Large intestine (tissue), 3 donors: ENCODE results near the gene PCTP. TPM values are rescaled to one million over a fixed set of nuclear protein-coding genes. Genes with fewer than 3 reads are reported as not detected.
A peak's percentile ranks its signal among the peaks of the same experiment; 100 is the strongest.

Source experiments
- DNase-seq, 2 donors: peaks; one replicate each; pipeline versions ENCODE4 v3.0.0 to v3.0.0-alpha.2; 2013
- H3K27ac ChIP-seq: one replicate; pipeline ENCODE4 v1.5.1; 2013; ENCODE audit warnings: low read length
- H3K27me3 ChIP-seq: 2 replicates; pipeline ENCODE4 v1.6.1; 2013; ENCODE audit warnings: low read length; ENCODE audit not compliant: control insufficient read depth, insufficient read depth
- H3K36me3 ChIP-seq: 2 replicates; pipeline ENCODE4 v1.6.1; 2013; ENCODE audit warnings: low read length; ENCODE audit not compliant: control insufficient read depth, insufficient read depth
- H3K4me1 ChIP-seq: one replicate; pipeline ENCODE4 v1.6.1; 2013; ENCODE audit warnings: low read length; ENCODE audit not compliant: control insufficient read depth, insufficient read depth
- H3K4me3 ChIP-seq: one replicate; pipeline ENCODE4 v1.5.1; 2013; ENCODE audit warnings: low read length
- H3K9me3 ChIP-seq: one replicate; pipeline ENCODE4 v1.6.1; 2013; ENCODE audit warnings: mild to moderate bottlenecking, low read depth, low read length, moderate library complexity; ENCODE audit not compliant: control insufficient read depth
- WGBS: methylation state at CpG from one replicate; pipeline ENCODE4 v1.1.5; 2013; ENCODE audit warnings: low lambda C conversion rate; ENCODE audit not compliant: insufficient coverage; 5-methylcytosine and 5-hydroxymethylcytosine counted together
- polyA plus RNA-seq: library from polyadenylated mRNA; unstranded; fragments of 120-200 nt; gene quantifications from one replicate; pipeline ENCODE4 v1.2.1, GENCODE V29; 2013

PCTP gene
- polyA plus RNA-seq, 1 donor = 20.6 TPM

DNA sequence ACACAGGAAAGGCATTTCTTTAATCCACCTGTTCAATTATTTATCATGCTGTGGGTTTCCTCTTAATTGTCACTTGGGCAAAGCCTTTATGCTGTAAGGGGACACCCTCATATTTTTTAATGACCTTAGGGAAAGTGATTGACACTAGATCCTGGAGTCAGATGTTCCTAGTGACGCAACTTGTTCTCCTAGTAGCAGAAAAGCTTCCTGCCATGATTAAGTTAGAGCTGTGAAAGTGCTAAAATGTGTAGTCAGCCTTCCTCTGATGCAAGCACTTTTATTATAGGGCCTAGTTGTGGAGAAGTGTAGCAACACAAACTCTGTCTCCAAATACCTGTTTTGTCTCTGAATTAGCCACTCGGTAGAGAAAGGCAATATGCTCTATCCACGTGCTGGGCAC lies 40.4 kb upstream of the PCTP start:
- Histone ChIP-seq H3K27ac (no peak overlapping the region), H3K9me3 (no peaks in the 10 kb centered on the region), H3K4me1 (no peaks in the 10 kb centered on the region), H3K36me3 (no peaks in the 10 kb centered on the region), H3K27me3 (peaks cover 5% of the 10 kb centered on the region), H3K4me3 (no peak overlapping the region)
- no CpG with 5 or more reads among the region's 3 CpGs for WGBS
- no peak for DNase-seq

DNA sequence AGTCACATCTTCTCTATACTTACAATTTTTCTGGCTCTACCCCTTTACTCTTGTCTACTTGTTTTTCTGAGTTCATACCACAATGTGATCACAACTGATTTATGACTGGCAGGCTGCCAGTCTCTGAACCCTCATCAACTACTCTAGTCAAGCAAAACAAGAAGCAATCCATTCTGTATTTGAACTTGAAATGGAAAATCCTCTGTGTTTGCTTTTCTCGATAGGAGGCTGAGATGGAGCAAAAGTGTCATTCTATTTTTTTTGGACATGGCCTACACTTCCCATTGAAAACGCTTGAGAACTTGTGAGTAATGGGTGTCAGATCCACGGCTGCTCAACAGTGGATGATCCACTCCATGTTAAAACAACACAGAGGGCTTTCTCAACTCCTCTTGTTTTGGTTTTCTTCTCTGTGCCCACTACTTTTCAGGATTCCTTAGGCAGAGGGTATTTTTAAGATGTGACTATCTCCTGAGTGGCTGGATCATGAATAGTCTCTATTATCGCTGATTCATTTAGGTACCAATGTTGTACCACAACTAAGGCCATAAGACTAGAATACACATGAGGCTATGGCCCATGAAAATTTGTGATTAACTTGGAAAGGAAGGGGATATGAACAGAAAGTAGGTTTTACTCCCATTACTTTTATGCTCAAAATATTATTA lies 39.9 kb upstream of the PCTP start:
- Histone ChIP-seq H3K27me3 (peaks cover 5% of the 10 kb centered on the region), H3K4me1 (no peaks in the 10 kb centered on the region), H3K27ac (no peak overlapping the region), H3K4me3 (no peak overlapping the region), H3K9me3 (no peaks in the 10 kb centered on the region), H3K36me3 (no peaks in the 10 kb centered on the region)
- no peak for DNase-seq
- no CpG with 5 or more reads among the region's 4 CpGs for WGBS

GRCh38 chr17:55717432-55717831 lies 33.4 kb upstream of the PCTP start:
- Histone ChIP-seq H3K27me3 (no peaks in the 10 kb centered on the region), H3K36me3 (no peaks in the 10 kb centered on the region), H3K27ac (no peak overlapping the region), H3K9me3 (no peaks in the 10 kb centered on the region), H3K4me3 (no peak overlapping the region), H3K4me1 (no peaks in the 10 kb centered on the region)
- no peak for DNase-seq
- 100% methylated on average over 1 of the region's 4 CpGs for WGBS

DNA sequence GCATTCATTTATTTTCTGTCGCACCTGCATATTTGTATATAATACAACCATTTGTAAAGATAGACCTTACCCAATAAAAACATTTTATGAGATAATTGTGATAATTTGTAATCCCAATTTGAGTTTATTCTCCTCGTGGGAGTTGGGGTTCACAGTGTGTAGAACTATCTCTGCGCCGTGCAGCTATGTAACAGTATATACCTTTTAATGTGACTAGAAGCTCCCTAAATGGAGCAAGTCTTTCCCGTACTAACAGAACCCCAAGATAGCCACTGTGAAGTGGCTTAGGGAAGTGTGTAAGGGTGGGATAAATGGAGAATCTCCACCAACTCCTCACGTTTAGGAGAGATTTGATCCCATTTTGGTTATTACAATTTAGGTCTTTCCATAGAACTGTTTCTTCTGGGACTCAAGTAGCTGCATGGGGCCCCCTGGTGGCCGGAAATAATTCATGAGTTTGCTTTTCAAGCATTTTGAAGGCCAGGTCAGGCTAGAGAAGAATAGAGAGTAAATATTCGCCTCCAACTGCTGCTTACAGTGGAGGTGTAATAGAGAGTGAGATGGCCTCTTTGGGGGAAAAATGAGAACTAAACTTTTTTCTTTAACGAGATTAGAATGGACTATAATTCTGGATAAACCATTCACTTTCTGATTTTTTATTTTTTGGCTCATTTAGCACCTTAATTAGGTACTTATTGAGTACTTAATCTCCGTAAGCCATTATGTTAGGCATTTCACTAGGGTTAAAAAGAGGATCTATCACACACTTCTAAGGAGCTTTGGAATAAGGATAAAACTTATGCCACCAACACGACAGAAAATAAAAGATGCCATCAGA lies 32.7 kb upstream of the PCTP start:
- Histone ChIP-seq H3K4me1 (no peaks in the 10 kb centered on the region), H3K27me3 (peaks cover 5% of the 10 kb centered on the region), H3K9me3 (no peaks in the 10 kb centered on the region), H3K4me3 (no peak overlapping the region), H3K27ac (no peak overlapping the region), H3K36me3 (no peaks in the 10 kb centered on the region)
- DNase-seq = peak; percentile 40 to 45
- WGBS = 42% methylated on average over 4 of the region's 11 CpGs

- Histone ChIP-seq H3K4me3 (no peak overlapping the region), H3K4me1 (no peaks in the 10 kb centered on the region), H3K36me3 (no peaks in the 10 kb centered on the region), H3K27me3 (peaks cover 17% of the 10 kb centered on the region), H3K27ac (no peak overlapping the region), H3K9me3 (no peaks in the 10 kb centered on the region)
- no peak for DNase-seq
- no CpG with 5 or more reads among the region's 6 CpGs for WGBS
Measured at GRCh38 chr17:55720919-55721836, 29.7 kb upstream of the PCTP start.

DNA sequence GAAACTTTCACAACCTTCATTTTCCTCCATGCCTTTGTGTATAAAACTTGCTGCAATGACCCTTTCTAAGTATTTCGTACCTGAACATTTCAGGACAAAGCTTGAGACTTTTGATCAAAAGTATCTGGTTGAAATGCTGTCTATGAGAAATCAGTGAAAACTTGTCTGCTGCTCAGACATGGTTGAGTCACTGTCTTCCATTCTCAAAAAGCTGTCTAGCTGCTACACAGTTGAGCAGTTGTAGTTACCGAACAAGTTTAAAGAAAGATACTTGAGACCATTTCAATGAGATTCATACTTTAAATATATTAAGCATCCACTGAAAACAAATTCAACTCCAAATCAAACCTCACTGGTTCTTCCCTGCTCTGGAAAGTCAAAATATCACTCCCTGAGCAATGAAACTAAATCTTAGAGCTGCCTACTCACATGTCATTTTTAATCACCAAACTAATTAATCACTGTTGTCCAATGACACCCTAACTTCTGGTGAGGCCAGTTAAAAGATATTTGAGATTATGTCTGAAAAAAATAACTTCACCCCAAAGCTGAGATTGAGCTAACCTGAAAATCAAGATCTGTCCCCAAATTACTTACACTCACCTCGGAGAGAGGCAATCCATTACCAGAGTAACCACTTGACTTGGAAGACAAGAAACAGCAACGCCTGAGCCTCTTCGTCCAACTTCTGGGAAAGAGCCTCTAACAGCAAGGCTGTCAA lies 28.7 kb upstream of the PCTP start:
- Histone ChIP-seq H3K4me1 (no peaks in the 10 kb centered on the region), H3K36me3 (no peaks in the 10 kb centered on the region), H3K27ac (peak overlapping the region; percentile 39), H3K9me3 (no peaks in the 10 kb centered on the region), H3K4me3 (peak overlapping the region; percentile 31), H3K27me3 (peaks cover 17% of the 10 kb centered on the region)
- no peak for DNase-seq
- WGBS = no CpG with 5 or more reads among the region's 5 CpGs

DNA sequence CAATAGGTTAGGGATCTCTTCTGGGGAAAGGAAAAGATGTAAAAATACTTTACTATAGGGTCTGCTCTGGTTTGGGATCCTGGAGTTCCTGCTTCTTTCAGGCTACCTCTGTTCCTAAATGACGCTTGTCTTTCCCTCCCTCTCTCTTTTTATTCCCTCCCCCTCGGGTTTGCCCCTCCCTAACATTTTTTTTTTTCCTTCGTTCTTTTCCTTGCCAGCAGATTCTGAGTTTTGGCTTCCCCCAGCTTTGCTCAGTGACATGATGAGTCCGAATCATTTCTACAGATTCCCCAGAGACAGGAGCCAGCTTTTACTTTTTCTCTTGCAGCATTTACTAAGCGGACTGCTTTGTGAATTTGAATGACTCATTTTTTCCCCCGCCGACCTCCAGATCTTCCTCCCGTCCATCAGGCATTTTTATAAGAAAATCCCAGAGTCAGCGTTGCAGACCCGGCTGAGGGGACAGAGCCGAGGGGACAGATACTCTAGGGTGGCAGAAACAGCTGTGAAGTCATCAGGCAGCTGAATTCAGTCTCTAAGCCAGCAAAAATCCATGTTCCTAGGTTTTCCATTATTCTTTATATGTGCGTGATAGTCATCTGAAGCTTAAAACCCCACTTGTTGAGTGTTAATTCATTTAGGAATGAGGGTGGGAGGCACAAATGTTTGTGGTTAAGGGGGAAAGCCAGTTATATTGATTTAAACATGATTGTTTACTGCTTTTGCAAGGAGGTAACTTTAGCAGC lies 27.9 kb upstream of the PCTP start, which contains the start of gene TMEM100:
Gene TMEM100, minus strand, starts transcription at position 123 of the 746 bp plus-strand sequence. CDS start 1,794 bp downstream, outside the sequence.
- peak within 1 kb of the TSS; percentile 31 for H3K4me3 ChIP-seq
- peak within 1 kb of the TSS; percentile 39 for H3K27ac ChIP-seq
- H3K4me1 ChIP-seq = no peaks in the 10 kb centered on the region
- 4% methylated on average over 3 of the region's 12 CpGs for WGBS
- H3K36me3 ChIP-seq = no peaks in the 10 kb centered on the region
- H3K27me3 ChIP-seq = peaks cover 19% of the 10 kb centered on the region
- H3K9me3 ChIP-seq = no peaks in the 10 kb centered on the region
- peak; percentile 33 to 35 for DNase-seq

DNA sequence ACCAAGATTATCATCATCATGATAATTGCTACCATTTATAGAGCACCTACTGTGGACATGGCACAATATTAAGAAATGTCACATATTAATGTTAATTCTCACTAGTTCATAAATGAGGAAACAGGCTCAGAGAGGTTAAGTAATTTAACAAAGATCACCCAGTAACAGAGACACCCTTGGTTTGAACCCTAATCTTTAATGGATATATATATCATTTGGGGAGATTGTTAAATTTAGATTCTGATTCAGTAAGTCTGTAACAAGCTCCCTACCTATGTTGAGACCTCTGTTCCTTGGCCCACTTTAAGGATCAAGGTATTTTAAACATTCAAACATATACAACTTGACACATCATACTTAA lies 27.4 kb upstream of the PCTP start:
- no peak for DNase-seq
- Histone ChIP-seq H3K27ac (peak overlapping the region; percentile 39), H3K4me3 (peak overlapping the region; percentile 31), H3K9me3 (no peaks in the 10 kb centered on the region), H3K36me3 (no peaks in the 10 kb centered on the region), H3K27me3 (peaks cover 19% of the 10 kb centered on the region), H3K4me1 (no peaks in the 10 kb centered on the region)

- WGBS = no CpG with 5 or more reads among the region's 2 CpGs
- DNase-seq = no peak
- Histone ChIP-seq H3K4me3 (no peak overlapping the region), H3K27me3 (peaks cover 22% of the 10 kb centered on the region), H3K27ac (no peak overlapping the region), H3K4me1 (no peaks in the 10 kb centered on the region), H3K36me3 (no peaks in the 10 kb centered on the region), H3K9me3 (no peaks in the 10 kb centered on the region)
Measured at GRCh38 chr17:55726440-55726839, 24.4 kb upstream of the PCTP start.
